Chondrocyte (in vitro differentiated cells): Measurements from ENCODE around the gene TBC1D16. TPM values are rescaled to one million over a fixed set of nuclear protein-coding genes. Genes with fewer than 3 reads are reported as not detected.
A peak's percentile ranks its signal among the peaks of the same experiment; 100 is the strongest.

ENCODE experiments used
- DNase-seq: peaks from one replicate; pipeline ENCODE4 v3.0.0; 2021; ENCODE audit warnings: mixed read lengths, low spot score
- H3K27ac Mint-ChIP-seq: one replicate; pipeline ENCODE4 v1.8.0; 2021; ENCODE audit warnings: mild to moderate bottlenecking, moderate library complexity, mixed read lengths; ENCODE audit not compliant: unreplicated experiment
- H3K27me3 Mint-ChIP-seq: 2 replicates; pipeline ENCODE4 v1.8.0; 2021; ENCODE audit warnings: low read depth, mixed read lengths
- H3K36me3 Mint-ChIP-seq: 2 replicates; pipeline ENCODE4 v1.8.0; 2021; ENCODE audit warnings: low read depth, mixed read lengths
- H3K4me1 Mint-ChIP-seq: 2 replicates; pipeline ENCODE4 v1.8.0; 2021; ENCODE audit warnings: low read depth, mild to moderate bottlenecking, mixed read lengths
- H3K4me3 Mint-ChIP-seq: one replicate; pipeline ENCODE4 v1.8.0; 2021; ENCODE audit warnings: mild to moderate bottlenecking, moderate library complexity, mixed read lengths; ENCODE audit not compliant: unreplicated experiment
- H3K9me3 Mint-ChIP-seq: 2 replicates; pipeline ENCODE4 v1.8.0; 2021; ENCODE audit warnings: low read depth, mixed read lengths
- total RNA-seq: library from RNA; stranded (reverse); gene quantifications from 3 replicates; pipeline ENCODE4 v1.2.1, GENCODE V29; 2021
- TF ChIP-seq, protein P1 (sequence below): fragments of 200-600 bp; sonication (generic); IDR thresholded peaks from 2 replicates; pipeline ENCODE4 v1.5.0; 2021; ENCODE audit warnings: antibody characterized with exemption, mild to moderate bottlenecking, moderate library complexity

TBC1D16 gene
- total RNA-seq, 1 donor from 2014 or later = 51.4 TPM

GRCh38 chr17:79916991-79917901 is 118.4 kb downstream of the TBC1D16 start:
- H3K4me1 Mint-ChIP-seq = peaks cover 13% of the 10 kb centered on the region
- no peak overlapping the region for H3K27ac Mint-ChIP-seq
- H3K9me3 Mint-ChIP-seq = no peaks in the 10 kb centered on the region
- no peaks in the 10 kb centered on the region for H3K36me3 Mint-ChIP-seq
- H3K4me3 Mint-ChIP-seq = no peak overlapping the region
- DNase-seq = peak; percentile 86
- H3K27me3 Mint-ChIP-seq = peaks cover 28% of the 10 kb centered on the region
- TF ChIP-seq, protein P1, sequence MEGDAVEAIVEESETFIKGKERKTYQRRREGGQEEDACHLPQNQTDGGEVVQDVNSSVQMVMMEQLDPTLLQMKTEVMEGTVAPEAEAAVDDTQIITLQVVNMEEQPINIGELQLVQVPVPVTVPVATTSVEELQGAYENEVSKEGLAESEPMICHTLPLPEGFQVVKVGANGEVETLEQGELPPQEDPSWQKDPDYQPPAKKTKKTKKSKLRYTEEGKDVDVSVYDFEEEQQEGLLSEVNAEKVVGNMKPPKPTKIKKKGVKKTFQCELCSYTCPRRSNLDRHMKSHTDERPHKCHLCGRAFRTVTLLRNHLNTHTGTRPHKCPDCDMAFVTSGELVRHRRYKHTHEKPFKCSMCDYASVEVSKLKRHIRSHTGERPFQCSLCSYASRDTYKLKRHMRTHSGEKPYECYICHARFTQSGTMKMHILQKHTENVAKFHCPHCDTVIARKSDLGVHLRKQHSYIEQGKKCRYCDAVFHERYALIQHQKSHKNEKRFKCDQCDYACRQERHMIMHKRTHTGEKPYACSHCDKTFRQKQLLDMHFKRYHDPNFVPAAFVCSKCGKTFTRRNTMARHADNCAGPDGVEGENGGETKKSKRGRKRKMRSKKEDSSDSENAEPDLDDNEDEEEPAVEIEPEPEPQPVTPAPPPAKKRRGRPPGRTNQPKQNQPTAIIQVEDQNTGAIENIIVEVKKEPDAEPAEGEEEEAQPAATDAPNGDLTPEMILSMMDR = no peak

GRCh38 chr17:79916506-79916905 is 119.2 kb downstream of the TBC1D16 start:
- no peak for DNase-seq
- TF ChIP-seq, protein P1 = peak; percentile 20
- H3K27ac Mint-ChIP-seq = no peak overlapping the region
- no peaks in the 10 kb centered on the region for H3K9me3 Mint-ChIP-seq
- no peak overlapping the region for H3K4me3 Mint-ChIP-seq
- peaks cover 26% of the 10 kb centered on the region for H3K27me3 Mint-ChIP-seq
- no peaks in the 10 kb centered on the region for H3K36me3 Mint-ChIP-seq
- peaks cover 13% of the 10 kb centered on the region for H3K4me1 Mint-ChIP-seq

GRCh38 chr17:79915850-79916430 is 119.7 kb downstream of the TBC1D16 start:
- H3K4me1 Mint-ChIP-seq = peaks cover 13% of the 10 kb centered on the region
- TF ChIP-seq, protein P1 = peak; percentile 66
- no peak overlapping the region for H3K27ac Mint-ChIP-seq
- no peaks in the 10 kb centered on the region for H3K36me3 Mint-ChIP-seq
- no peak overlapping the region for H3K4me3 Mint-ChIP-seq
- H3K27me3 Mint-ChIP-seq = peaks cover 25% of the 10 kb centered on the region
- peak; percentile 92 for DNase-seq
- no peaks in the 10 kb centered on the region for H3K9me3 Mint-ChIP-seq

DNA sequence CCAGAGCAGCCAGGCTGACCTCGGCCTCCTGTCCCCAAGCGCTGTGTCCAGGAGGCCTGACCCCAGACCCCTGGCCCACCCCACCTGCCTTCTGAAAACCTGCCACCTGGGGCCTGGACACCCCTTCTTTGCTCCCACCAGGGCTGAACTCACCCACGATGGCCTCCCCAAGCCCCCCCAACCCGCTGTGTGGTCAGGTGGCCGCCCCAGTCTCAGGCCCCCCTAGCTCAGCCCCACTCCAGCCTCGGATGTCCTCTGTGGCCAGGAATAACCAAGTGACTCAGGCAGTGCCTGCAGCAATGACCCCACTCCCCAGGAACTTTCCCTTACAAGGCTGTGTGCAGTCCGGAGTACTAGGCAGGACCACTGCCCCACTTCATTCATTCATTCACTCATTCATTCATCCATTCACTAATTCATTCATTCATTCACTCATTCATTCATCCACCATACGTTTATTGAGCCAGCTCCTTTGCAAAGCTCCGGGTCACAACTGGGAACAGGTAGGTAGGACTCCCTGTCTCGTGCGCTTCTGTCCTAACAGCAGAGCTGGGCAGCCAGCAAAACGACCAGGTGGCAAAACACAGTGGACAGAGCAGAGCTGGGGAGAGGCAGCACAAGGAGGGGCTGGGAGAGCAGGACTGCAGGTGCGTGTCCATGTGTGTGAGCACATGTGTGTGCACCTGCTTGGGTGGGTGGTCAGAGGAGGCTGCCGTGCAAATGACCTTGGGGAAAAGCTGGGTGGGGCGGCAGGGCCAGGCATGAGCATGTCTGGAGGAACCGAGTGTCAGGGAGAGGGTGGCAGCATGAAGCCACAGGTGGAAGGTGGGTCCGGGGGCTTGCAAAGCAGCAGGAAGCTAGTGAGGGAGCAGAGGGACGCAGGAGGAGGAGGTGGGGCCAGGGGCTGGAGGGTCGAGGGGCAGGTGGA is 120.6 kb downstream of the TBC1D16 start:
- peaks cover 25% of the 10 kb centered on the region for H3K27me3 Mint-ChIP-seq
- no peaks in the 10 kb centered on the region for H3K9me3 Mint-ChIP-seq
- H3K27ac Mint-ChIP-seq = no peak overlapping the region
- peaks cover 13% of the 10 kb centered on the region for H3K4me1 Mint-ChIP-seq
- TF ChIP-seq, protein P1 = no peak
- DNase-seq = peak; percentile 87
- no peaks in the 10 kb centered on the region for H3K36me3 Mint-ChIP-seq
- H3K4me3 Mint-ChIP-seq = no peak overlapping the region
